Suprapubic skin (tissue), 3 donors: ENCODE data around the gene KHDRBS2.

Experiments used
- POLR2A ChIP-seq, 2 donors: fragments of 450-650 bp; IDR thresholded peaks; one replicate each; pipeline ENCODE4 v1.6.1; 2017; ENCODE audit warnings: antibody characterized with exemption in 2 of 2, mild to moderate bottlenecking in 2 of 2, moderate library complexity in 2 of 2
- TF ChIP-seq, protein P1 (sequence below), 2 donors: fragments of 200-600 bp in 1 of 2; fragments of 450-650 bp in 1 of 2; sonication (generic) in 1 of 2; IDR thresholded peaks; one replicate each; pipeline ENCODE4 v1.5.1; 2016 to 2019; ENCODE audit warnings: antibody characterized with exemption in 2 of 2, mild to moderate bottlenecking in 1 of 2, moderate library complexity in 1 of 2

DNA sequence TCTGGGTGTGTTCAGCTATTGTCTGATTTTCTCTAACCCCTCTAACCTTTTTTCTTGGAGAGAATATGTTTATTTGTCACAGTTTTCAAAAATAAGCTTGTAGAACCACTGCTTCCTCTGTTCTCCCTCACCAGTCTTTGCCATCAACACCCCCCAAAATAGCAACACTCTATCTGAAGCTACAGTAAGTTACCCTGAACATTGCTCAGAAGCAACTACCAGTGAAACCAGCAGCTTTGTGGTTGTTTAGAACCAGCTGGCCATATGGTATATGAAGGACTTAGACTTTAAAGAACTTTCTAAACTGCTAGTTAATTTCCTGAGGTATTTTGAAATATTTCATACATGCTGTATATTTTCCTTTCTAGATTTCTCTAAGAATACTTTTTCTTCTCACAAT is 242.9 kb downstream of the KHDRBS2 start:
- TF ChIP-seq, protein P1, sequence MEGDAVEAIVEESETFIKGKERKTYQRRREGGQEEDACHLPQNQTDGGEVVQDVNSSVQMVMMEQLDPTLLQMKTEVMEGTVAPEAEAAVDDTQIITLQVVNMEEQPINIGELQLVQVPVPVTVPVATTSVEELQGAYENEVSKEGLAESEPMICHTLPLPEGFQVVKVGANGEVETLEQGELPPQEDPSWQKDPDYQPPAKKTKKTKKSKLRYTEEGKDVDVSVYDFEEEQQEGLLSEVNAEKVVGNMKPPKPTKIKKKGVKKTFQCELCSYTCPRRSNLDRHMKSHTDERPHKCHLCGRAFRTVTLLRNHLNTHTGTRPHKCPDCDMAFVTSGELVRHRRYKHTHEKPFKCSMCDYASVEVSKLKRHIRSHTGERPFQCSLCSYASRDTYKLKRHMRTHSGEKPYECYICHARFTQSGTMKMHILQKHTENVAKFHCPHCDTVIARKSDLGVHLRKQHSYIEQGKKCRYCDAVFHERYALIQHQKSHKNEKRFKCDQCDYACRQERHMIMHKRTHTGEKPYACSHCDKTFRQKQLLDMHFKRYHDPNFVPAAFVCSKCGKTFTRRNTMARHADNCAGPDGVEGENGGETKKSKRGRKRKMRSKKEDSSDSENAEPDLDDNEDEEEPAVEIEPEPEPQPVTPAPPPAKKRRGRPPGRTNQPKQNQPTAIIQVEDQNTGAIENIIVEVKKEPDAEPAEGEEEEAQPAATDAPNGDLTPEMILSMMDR (IDR thresholded peaks at IDR 0.05), result no peak
- no peak for TF ChIP-seq POLR2A (IDR thresholded peaks at IDR 0.05)
